HEK293 (cell line): Measurements from ENCODE around the gene GCA.

Experiments used
- CTCF ChIP-seq: fragments of 450-650 bp; formaldehyde crosslinking; IDR thresholded peaks from 2 replicates; pipeline ENCODE4 v1.5.1; 2016; ENCODE audit warnings: missing biosample characterization, missing genetic modification characterization
- KLF10 ChIP-seq: fragments of 450-650 bp; IDR thresholded peaks from 2 replicates; pipeline ENCODE4 v1.5.1; 2018; ENCODE audit warnings: missing biosample characterization, mild to moderate bottlenecking, missing genetic modification characterization
- ZBTB1 ChIP-seq: fragments of 450-650 bp; formaldehyde crosslinking; IDR thresholded peaks from 2 replicates; pipeline ENCODE4 v1.5.1; 2016; ENCODE audit warnings: missing biosample characterization, missing genetic modification characterization
- ZNF426 ChIP-seq: fragments of 450-650 bp; formaldehyde crosslinking; IDR thresholded peaks from 2 replicates; pipeline ENCODE4 v1.5.1; 2017; ENCODE audit warnings: missing biosample characterization, missing genetic modification characterization, mild to moderate bottlenecking, inconsistent platforms, moderate library complexity
- TF ChIP-seq, protein P1 (sequence below): fragments of 450-650 bp; formaldehyde crosslinking; optimal IDR thresholded peaks from 2 replicates; pipeline ENCODE3; 2016; ENCODE audit warnings: missing biosample characterization, mild to moderate bottlenecking, missing genetic modification characterization

DNA sequence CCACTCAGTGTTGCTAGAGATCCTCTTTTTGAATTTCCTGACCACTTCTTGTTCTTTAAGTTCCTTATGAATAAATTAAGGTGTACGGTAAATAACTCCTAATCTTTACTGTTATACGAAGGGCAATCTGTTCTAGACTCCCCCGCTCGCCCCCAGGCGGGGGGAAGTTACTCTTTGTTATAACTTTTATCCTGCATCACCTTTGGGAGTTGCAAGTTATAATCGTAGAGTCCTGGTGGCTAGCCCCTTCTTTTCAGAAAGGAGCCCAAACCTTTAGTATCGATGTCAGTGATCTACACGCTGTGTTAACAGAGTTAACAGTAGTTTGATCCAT, 652 bp downstream of the GCA start:
- no peak for TF ChIP-seq CTCF (tag by site-specific recombination)
- TF ChIP-seq ZBTB1 (tag by site-specific recombination) = no peak
- TF ChIP-seq, protein P1, sequence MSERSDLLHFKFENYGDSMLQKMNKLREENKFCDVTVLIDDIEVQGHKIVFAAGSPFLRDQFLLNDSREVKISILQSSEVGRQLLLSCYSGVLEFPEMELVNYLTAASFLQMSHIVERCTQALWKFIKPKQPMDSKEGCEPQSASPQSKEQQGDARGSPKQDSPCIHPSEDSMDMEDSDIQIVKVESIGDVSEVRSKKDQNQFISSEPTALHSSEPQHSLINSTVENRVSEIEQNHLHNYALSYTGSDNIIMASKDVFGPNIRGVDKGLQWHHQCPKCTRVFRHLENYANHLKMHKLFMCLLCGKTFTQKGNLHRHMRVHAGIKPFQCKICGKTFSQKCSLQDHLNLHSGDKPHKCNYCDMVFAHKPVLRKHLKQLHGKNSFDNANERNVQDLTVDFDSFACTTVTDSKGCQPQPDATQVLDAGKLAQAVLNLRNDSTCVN (tag by site-specific recombination) = no peak
- TF ChIP-seq KLF10 = no peak
- no peak for TF ChIP-seq ZNF426 (tag by site-specific recombination)
